ENCODE results near the gene ROM1.

DNA sequence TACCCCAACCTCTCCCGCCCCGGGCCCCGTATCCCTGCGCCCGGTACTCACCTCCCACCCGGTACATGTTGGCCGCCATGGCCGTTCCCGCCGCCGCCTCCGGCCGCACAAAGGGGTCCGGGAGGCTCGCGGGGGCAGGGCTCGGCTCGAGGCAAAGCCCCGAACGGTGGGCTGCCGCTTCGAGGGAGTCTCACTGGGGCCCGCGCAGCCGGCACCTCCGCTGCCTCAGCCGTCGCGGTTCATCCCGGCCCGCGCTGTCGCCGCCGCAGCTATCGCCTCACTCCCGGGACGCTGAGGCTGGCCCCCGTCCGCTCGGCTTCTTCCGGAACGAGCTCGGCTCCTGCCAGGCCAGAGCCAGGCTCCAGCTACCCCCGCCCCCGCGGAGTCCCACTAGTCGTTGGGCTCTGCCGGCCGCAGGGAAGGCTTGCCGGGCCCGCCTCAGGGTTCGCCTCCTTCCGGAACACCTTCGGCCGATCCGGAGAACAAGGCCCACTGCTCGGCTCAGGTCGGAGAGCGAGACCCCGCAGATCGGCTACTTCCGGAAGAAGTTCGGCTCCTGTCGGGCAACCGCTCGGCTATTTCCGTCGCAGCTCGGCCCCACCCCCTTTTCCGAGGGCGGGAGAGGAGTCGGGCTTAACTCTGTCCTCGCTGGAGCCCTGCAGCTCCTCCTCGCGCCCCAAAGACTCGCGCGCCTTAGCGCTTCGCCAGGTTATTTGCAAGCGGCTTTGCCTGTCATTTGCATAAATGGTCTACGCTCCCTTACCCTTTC lies 11.5 kb upstream of the ROM1 start, which contains the start of gene MTA2:
- TF ChIP-seq, protein P1, sequence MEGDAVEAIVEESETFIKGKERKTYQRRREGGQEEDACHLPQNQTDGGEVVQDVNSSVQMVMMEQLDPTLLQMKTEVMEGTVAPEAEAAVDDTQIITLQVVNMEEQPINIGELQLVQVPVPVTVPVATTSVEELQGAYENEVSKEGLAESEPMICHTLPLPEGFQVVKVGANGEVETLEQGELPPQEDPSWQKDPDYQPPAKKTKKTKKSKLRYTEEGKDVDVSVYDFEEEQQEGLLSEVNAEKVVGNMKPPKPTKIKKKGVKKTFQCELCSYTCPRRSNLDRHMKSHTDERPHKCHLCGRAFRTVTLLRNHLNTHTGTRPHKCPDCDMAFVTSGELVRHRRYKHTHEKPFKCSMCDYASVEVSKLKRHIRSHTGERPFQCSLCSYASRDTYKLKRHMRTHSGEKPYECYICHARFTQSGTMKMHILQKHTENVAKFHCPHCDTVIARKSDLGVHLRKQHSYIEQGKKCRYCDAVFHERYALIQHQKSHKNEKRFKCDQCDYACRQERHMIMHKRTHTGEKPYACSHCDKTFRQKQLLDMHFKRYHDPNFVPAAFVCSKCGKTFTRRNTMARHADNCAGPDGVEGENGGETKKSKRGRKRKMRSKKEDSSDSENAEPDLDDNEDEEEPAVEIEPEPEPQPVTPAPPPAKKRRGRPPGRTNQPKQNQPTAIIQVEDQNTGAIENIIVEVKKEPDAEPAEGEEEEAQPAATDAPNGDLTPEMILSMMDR (IDR thresholded peaks at IDR 0.05), result no peak
- TF ChIP-seq POLR2A (IDR thresholded peaks at IDR 0.05), result peak; percentile 56 to 66
